ENCODE data around the gene NT5E.

DNA sequence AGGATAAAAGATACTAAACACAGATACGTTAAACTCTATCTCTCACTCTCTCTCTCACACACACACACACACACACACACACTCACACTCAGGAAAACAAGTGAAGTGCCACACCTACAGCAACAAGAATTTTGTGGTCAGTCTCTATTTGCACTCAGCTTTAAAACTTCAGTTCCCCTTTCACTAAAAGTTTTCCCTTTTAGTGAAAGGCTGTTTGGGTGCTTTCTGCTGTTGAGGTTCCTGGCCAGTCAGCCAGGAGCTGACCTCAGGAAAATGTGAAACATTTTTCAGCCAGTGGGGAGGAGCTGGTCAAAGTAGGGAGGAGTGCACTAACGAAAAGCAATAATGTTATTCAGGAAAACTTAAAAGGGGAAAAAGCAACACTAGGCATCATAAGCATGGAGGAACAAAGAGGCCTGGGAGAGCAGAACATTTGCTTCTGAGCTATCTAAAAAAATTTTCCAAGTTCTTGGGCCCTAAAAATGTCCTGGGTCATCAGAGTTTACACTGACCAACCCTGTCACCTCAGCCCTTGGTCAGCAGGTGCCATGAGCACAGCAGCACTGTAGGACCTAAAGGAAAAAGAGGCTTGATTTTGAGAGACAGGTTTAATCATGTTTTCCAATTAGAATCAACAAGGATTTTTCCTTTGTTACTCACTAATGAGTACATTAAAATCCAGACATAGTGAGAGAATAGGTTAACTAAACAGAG lies 30.7 kb upstream of the NT5E start:
- TF ChIP-seq, protein P1, sequence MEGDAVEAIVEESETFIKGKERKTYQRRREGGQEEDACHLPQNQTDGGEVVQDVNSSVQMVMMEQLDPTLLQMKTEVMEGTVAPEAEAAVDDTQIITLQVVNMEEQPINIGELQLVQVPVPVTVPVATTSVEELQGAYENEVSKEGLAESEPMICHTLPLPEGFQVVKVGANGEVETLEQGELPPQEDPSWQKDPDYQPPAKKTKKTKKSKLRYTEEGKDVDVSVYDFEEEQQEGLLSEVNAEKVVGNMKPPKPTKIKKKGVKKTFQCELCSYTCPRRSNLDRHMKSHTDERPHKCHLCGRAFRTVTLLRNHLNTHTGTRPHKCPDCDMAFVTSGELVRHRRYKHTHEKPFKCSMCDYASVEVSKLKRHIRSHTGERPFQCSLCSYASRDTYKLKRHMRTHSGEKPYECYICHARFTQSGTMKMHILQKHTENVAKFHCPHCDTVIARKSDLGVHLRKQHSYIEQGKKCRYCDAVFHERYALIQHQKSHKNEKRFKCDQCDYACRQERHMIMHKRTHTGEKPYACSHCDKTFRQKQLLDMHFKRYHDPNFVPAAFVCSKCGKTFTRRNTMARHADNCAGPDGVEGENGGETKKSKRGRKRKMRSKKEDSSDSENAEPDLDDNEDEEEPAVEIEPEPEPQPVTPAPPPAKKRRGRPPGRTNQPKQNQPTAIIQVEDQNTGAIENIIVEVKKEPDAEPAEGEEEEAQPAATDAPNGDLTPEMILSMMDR (conservative IDR thresholded peaks at IDR 0.05; ENCODE audit: low read length): no peak
- TF ChIP-seq EZH2phosphoT487 (IDR thresholded peaks at IDR 0.05; ENCODE audit: borderline replicate concordance, low read depth, low read length): no peak
